K562 (cell line): ENCODE data around the gene DPEP1. TPM values are rescaled to one million over a fixed set of nuclear protein-coding genes. Genes with fewer than 3 reads are reported as not detected.

Experiments used
- CBFA2T3 ChIP-seq: fragments of 450-650 bp; IDR thresholded peaks from 2 replicates; pipeline ENCODE4 v1.6.1; 2017
- CTCFL ChIP-seq: IDR thresholded peaks from 2 replicates; pipeline ENCODE4 v1.6.1; 2011; ENCODE audit warnings: borderline replicate concordance, low read depth, mild to moderate bottlenecking, moderate library complexity, low read length; ENCODE audit not compliant: insufficient read depth, poor library complexity, severe bottlenecking
- EZH2 ChIP-seq: IDR thresholded peaks from 2 replicates; pipeline ENCODE4 v1.6.1; 2012; ENCODE audit warnings: low read depth, mild to moderate bottlenecking, inconsistent platforms, low read length, borderline replicate concordance
- FOSL1 ChIP-seq: fragments of 200-800 bp; sonication (Bioruptor generic); conservative IDR thresholded peaks from 2 replicates; pipeline ENCODE4 v1.6.1; 2016; ENCODE audit warnings: missing genetic modification characterization, missing compliant biosample characterization
- GABPA ChIP-seq: fragments of 200-800 bp; sonication (Bioruptor generic); conservative IDR thresholded peaks from 2 replicates; pipeline ENCODE4 v1.6.1; 2016; ENCODE audit warnings: low read depth, missing genetic modification characterization, missing compliant biosample characterization
- GABPB1 ChIP-seq: sonication (generic); formaldehyde crosslinking; IDR thresholded peaks from 2 replicates; pipeline ENCODE4 v1.8.0; 2022; ENCODE audit warnings: mild to moderate bottlenecking, missing genetic modification reagents
- HINFP ChIP-seq: fragments of 450-650 bp; conservative IDR thresholded peaks from 2 replicates; pipeline ENCODE4 v1.6.1; 2016; ENCODE audit warnings: missing genetic modification characterization, low read depth, mild to moderate bottlenecking, control low read depth, missing compliant biosample characterization
- KDM1A ChIP-seq, 2 experiments: fragments of 450-650 bp; IDR thresholded peaks; 2 replicates each; pipeline ENCODE4 v1.6.1; 2016; ENCODE audit warnings: mild to moderate bottlenecking in 2 of 2
- MXD1 ChIP-seq: fragments of 250-450 bp; sonication (Bioruptor Pico); IDR thresholded peaks from 2 replicates; pipeline ENCODE4 v1.8.0; 2021; ENCODE audit warnings: borderline replicate concordance, mild to moderate bottlenecking, moderate library complexity; ENCODE audit not compliant: poor library complexity, severe bottlenecking
- MYNN ChIP-seq, 2 experiments: sonication (generic); formaldehyde crosslinking in 1 of 2; IDR thresholded peaks; 2 replicates each; pipeline versions ENCODE4 v1.5.0 to v1.6.1; 2016 to 2020; ENCODE audit warnings: antibody characterized with exemption in 1 of 2, missing genetic modification reagents in 1 of 2
- SMARCE1 ChIP-seq: fragments of 450-650 bp; IDR thresholded peaks from 2 replicates; pipeline ENCODE4 v1.7.1; 2016; ENCODE audit warnings: mild to moderate bottlenecking
- TAF7 ChIP-seq: fragments of 450-650 bp; IDR thresholded peaks from 2 replicates; pipeline ENCODE4 v1.6.1; 2016; ENCODE audit warnings: missing genetic modification characterization, missing compliant biosample characterization
- TBP ChIP-seq: optimal IDR thresholded peaks from 2 replicates; pipeline ENCODE3; 2011; ENCODE audit warnings: low read depth, low read length, improper control_type of control experiment
- ZBTB7A ChIP-seq: IDR thresholded peaks from 2 replicates; pipeline ENCODE4 v1.6.1; 2011; ENCODE audit warnings: low read depth, mild to moderate bottlenecking, low read length, moderate library complexity, borderline replicate concordance; ENCODE audit not compliant: control insufficient read depth
- ZBTB9 ChIP-seq: fragments of 450-650 bp; formaldehyde crosslinking; IDR thresholded peaks from 2 replicates; pipeline ENCODE4 v1.4.0; 2020; ENCODE audit warnings: mild to moderate bottlenecking, moderate library complexity
- ZNF12 ChIP-seq: sonication (generic); formaldehyde crosslinking; IDR thresholded peaks from 2 replicates; pipeline ENCODE4 v1.4.0; 2020; ENCODE audit warnings: mild to moderate bottlenecking, missing genetic modification reagents
- ZNF124 ChIP-seq: sonication (generic); formaldehyde crosslinking; IDR thresholded peaks from 2 replicates; pipeline ENCODE4 v1.8.1; 2022; ENCODE audit warnings: missing genetic modification reagents
- ZNF57 ChIP-seq: fragments of 450-650 bp; formaldehyde crosslinking; IDR thresholded peaks from 2 replicates; pipeline ENCODE4 v1.4.0; 2020; ENCODE audit warnings: mild to moderate bottlenecking, moderate library complexity
- ZNF740 ChIP-seq, 3 experiments: fragments of 200-800 bp in 1 of 3; sonication (Bioruptor generic) in 1 of 3; sonication (generic) in 1 of 3; formaldehyde crosslinking in 1 of 3; IDR thresholded peaks; 2 replicates each; pipeline versions ENCODE4 v1.6.1 to v1.8.0; 2016 to 2022; ENCODE audit warnings: mild to moderate bottlenecking in 2 of 3, missing compliant biosample characterization in 2 of 3, missing genetic modification characterization in 2 of 3, missing genetic modification reagents in 1 of 3
- ZNF778 ChIP-seq: fragments of 450-650 bp; formaldehyde crosslinking; IDR thresholded peaks from 2 replicates; pipeline ENCODE4 v1.4.0; 2020; ENCODE audit warnings: mild to moderate bottlenecking, moderate library complexity
- polyA plus RNA-seq, 8 experiments: library from polyadenylated mRNA; depleted of rRNA in 4 of 8; stranded (reverse) in 5 of 8; unstranded in 3 of 8; fragments of >200 nt; fragmentation: Nextera tagmentation in 2 of 8; fragmentation: Illumina TruSeq in 1 of 8; extraction: Ambion mirVana in 2 of 8; extraction: Trizol in 1 of 8; gene quantifications; 2 replicates each; pipeline versions ENCODE4 v1.2.1 to v1.2.3, GENCODE V29; 2011 to 2014; ENCODE audit warnings: inconsistent platforms in 1 of 8, missing spikeins in 1 of 8
- total RNA-seq, 7 experiments: library from RNA; depleted of rRNA in 6 of 7; stranded (reverse); fragments of >200 nt in 6 of 7; fragmentation: Illumina TruSeq in 2 of 7; extraction: Trizol in 2 of 7; gene quantifications; 2 replicates each; pipeline versions ENCODE4 v1.2.1 to v1.2.3, GENCODE V29; 2011 to 2021; ENCODE audit warnings: low replicate concordance in 1 of 7

DPEP1 gene
- total and polyA plus RNA-seq, 9 of the 15 experiments (the other 6 are each of a cell fraction or from before 2014, with no cell fraction given), result 0.14 to 0.31 (median 0.20) TPM; not detected in 6

GRCh38 chr16:89602273-89602951 lies 11.0 kb upstream of the DPEP1 start (continued):
- TF ChIP-seq GABPA (tag) (peak; percentile 59), GABPB1 (CRISPR knock-in tag) (peak; percentile 22; the same call in 1 of the 2 replicates), TAF7 (tag) (no peak), MXD1 (no peak), ZNF778 (no peak), EZH2 (no peak), CBFA2T3 (0 out of 2 replicates have a peak, but pooled peaks have one; percentile 5), ZNF57 (CRISPR knock-in tag) (no peak), MYNN (IDR thresholded peaks at IDR 0.05) (0 out of 2 replicates have a peak, but pooled peaks have one; percentile 25), MYNN (CRISPR knock-in tag; IDR thresholded peaks at IDR 0.05) (no peak), HINFP (tag) (no peak), ZNF740 (CRISPR knock-in tag; IDR thresholded peaks at IDR 0.05) (peak; percentile 95), ZNF740 (tag; IDR thresholded peaks at IDR 0.05) (0 out of 4 replicates have a peak, but pooled peaks of 1 of the 2 experiments have one; percentile 54), KDM1A (IDR thresholded peaks at IDR 0.05) (no peak), ZBTB7A (peak; percentile 56; the same call in 1 of the 2 replicates), TBP (no peak), SMARCE1 (peak; percentile 70; the same call in 1 of the 2 replicates), FOSL1 (tag) (peak; percentile 58), CTCFL (no peak), ZNF124 (no peak), ZBTB9 (CRISPR knock-in tag) (no peak), ZNF12 (0 out of 2 replicates have a peak, but pooled peaks have one; percentile 33)
